ENCODE data around the gene SMIM43. TPM values are rescaled to one million over a fixed set of nuclear protein-coding genes. Genes with fewer than 3 reads are reported as not detected.

SMIM43 gene
- polyA plus RNA-seq, 1 experiment = 7.4 TPM

DNA sequence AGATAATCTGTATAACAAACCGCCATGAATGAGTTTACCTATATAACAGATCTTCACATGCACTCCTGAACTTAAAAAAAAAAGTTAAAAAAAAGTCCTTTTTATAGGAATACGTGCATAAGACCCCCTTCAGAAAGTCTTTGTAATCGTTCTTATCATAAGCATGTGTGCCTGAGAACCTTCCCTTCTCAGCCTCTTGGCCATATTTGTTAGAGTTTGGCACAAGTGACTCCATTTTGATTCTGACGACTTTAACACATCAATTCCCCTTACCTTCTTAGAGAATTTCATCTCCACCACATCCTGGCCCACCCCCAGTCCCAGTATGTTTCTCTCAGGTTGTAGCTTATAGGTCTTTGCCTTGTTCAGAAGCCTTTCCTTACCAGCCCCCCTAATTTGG, 52.2 kb downstream of the SMIM43 start:
- CTCF ChIA-PET = interaction anchor here (1.1 to 2.6 kb wide), 3 partner anchors 13 to 462 kb away, joined by 3 to 10 read pairs (median 3); no protein-coding TSS in a partner anchor
- no peaks in the 10 kb centered on the region for H3K9me3 ChIP-seq (ENCODE audit: control insufficient read depth, insufficient read depth, low read length)
- DNase-seq (ENCODE audit: low read depth, low spot score) = no peak
- TF ChIP-seq, protein P1, sequence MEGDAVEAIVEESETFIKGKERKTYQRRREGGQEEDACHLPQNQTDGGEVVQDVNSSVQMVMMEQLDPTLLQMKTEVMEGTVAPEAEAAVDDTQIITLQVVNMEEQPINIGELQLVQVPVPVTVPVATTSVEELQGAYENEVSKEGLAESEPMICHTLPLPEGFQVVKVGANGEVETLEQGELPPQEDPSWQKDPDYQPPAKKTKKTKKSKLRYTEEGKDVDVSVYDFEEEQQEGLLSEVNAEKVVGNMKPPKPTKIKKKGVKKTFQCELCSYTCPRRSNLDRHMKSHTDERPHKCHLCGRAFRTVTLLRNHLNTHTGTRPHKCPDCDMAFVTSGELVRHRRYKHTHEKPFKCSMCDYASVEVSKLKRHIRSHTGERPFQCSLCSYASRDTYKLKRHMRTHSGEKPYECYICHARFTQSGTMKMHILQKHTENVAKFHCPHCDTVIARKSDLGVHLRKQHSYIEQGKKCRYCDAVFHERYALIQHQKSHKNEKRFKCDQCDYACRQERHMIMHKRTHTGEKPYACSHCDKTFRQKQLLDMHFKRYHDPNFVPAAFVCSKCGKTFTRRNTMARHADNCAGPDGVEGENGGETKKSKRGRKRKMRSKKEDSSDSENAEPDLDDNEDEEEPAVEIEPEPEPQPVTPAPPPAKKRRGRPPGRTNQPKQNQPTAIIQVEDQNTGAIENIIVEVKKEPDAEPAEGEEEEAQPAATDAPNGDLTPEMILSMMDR (IDR thresholded peaks at IDR 0.05; ENCODE audit: low read depth, low read length) = no peak
- no peaks in the 10 kb centered on the region for H3K27me3 ChIP-seq (ENCODE audit: control insufficient read depth, insufficient read depth, low read length)
- H3K4me3 ChIP-seq (ENCODE audit: low read depth, low read length) = no peak overlapping the region
- POLR2A ChIA-PET = interaction anchor here (2.1 kb wide), 1 partner anchor 15 kb away, joined by 7 read pairs; no protein-coding TSS in a partner anchor
- no peak overlapping the region for H3K27ac ChIP-seq (ENCODE audit: low read depth, low read length)

GRCh38 chr4:121712001-121712651, 52.8 kb downstream of the SMIM43 start:
- Histone ChIP-seq H3K27ac (ENCODE audit: low read depth, low read length) (peak overlapping the region; percentile 89), H3K4me3 (ENCODE audit: low read depth, low read length) (peak overlapping the region; percentile 12; the same call in 1 of the 2 replicates)

DNA sequence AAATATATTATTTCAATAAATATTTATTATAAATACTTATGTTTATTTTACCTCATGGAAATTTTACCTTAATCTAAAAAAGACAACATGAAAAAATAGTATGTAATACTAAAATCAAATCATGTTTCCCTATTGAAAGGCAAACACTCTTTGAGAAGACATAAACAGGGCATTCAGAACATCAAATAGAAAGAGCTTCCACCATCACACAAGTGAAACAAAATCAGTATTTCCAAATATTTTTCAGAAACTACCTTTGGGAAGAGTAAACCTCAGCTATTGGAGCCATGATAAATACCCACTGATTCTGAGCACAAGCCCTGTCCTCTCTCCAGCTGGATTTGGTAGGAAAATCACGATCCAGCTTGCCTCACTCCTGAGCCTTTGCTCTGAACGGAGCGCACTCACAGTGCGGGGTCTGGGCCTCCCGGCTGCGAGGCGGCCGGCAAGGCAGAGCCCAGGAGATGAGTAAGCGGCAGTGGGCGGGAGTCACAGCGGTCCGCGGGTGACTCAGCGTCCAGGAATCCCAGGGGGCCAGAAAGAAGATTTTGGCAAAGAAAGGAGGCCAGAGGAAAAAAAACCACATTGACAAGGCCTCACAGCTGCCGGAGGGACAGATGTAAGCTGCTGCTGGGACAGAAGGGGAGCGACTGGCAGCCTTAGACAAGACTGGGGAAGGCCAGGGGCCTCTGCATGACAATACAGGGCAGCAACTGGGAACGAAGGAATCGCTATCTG, 53.5 kb downstream of the SMIM43 start:
- CTCF ChIA-PET = interaction anchor here (1.0 to 2.6 kb wide), 6 partner anchors 14 to 249 kb away, joined by 3 to 10 read pairs (median 3); partner anchors contain the start of gene ANXA5

More at GRCh38 chr4:121712001-121712651, 52.8 kb downstream of the SMIM43 start:
- Histone ChIP-seq H3K9me3 (ENCODE audit: control insufficient read depth, insufficient read depth, low read length) (no peaks in the 10 kb centered on the region), H3K27me3 (ENCODE audit: control insufficient read depth, insufficient read depth, low read length) (no peaks in the 10 kb centered on the region)
- DNase-seq (ENCODE audit: low read depth, low spot score) = no peak
- ChIA-PET CTCF (interaction anchor here (1.0 to 2.6 kb wide), 5 partner anchors 14 to 462 kb away, joined by 3 to 10 read pairs (median 3); no protein-coding TSS in a partner anchor), POLR2A (interaction anchor here (1.1 to 2.1 kb wide), 5 partner anchors 16 to 78 kb away, joined by 4 to 39 read pairs (median 5); partner anchors contain the start of gene ANXA5)
- TF ChIP-seq, protein P1 (IDR thresholded peaks at IDR 0.05; ENCODE audit: low read depth, low read length) = no peak

GRCh38 chr4:121709766-121710405, 55.1 kb downstream of the SMIM43 start:
- TF ChIP-seq, protein P1 (IDR thresholded peaks at IDR 0.05; ENCODE audit: low read depth, low read length) = no peak
- Histone ChIP-seq H3K27me3 (ENCODE audit: control insufficient read depth, insufficient read depth, low read length) (no peaks in the 10 kb centered on the region), H3K4me3 (ENCODE audit: low read depth, low read length) (no peak overlapping the region), H3K9me3 (ENCODE audit: control insufficient read depth, insufficient read depth, low read length) (no peaks in the 10 kb centered on the region), H3K27ac (ENCODE audit: low read depth, low read length) (no peak overlapping the region)
- POLR2A ChIA-PET = no interaction called here
- CTCF ChIA-PET = interaction anchor here (1.4 kb wide), 1 partner anchor 13 kb away, joined by 3 read pairs; the partner anchor contains the start of gene ANXA5
- no peak for DNase-seq (ENCODE audit: low read depth, low spot score)

More for the DNA sequence above, 53.5 kb downstream of the SMIM43 start:
- TF ChIP-seq, protein P1 (IDR thresholded peaks at IDR 0.05; ENCODE audit: low read depth, low read length) = no peak
- Histone ChIP-seq H3K27me3 (ENCODE audit: control insufficient read depth, insufficient read depth, low read length) (no peaks in the 10 kb centered on the region), H3K27ac (ENCODE audit: low read depth, low read length) (peak overlapping the region; percentile 89), H3K4me3 (ENCODE audit: low read depth, low read length) (peak overlapping the region; percentile 55), H3K9me3 (ENCODE audit: control insufficient read depth, insufficient read depth, low read length) (no peaks in the 10 kb centered on the region)
- POLR2A ChIA-PET = interaction anchor here (0.6 to 2.1 kb wide), 6 partner anchors 15 to 457 kb away, joined by 4 to 39 read pairs (median 5); partner anchors contain the start of gene ANXA5
- peak; percentile 94 for DNase-seq (ENCODE audit: low read depth, low spot score)

Other genes starting within 250 kb of the SMIM43 start
- gene ANXA5, start 68.2 kb downstream of the SMIM43 start, polyA plus RNA-seq (2011; rRNA removed) = 1,739 and 2,093 TPM in 2 replicates
- gene EXOSC9, start 36.2 kb upstream of the SMIM43 start, polyA plus RNA-seq (2011; rRNA removed) = 23.5 and 34.7 TPM in 2 replicates
- gene CCNA2, start 58.7 kb upstream of the SMIM43 start, polyA plus RNA-seq (2011; rRNA removed) = 13.1 and 18.6 TPM in 2 replicates
- 22.2 and 28.9 TPM in 2 replicates for gene BBS7, start 105.3 kb upstream of the SMIM43 start, polyA plus RNA-seq (2011; rRNA removed)
- 2.1 and 2.3 TPM in 2 replicates for gene TRPC3, start 186.9 kb upstream of the SMIM43 start, polyA plus RNA-seq (2011; rRNA removed)